HG03097 (cell line): Measurements from ENCODE around the gene SLC35A1.
A peak's percentile ranks its signal among the peaks of the same experiment; 100 is the strongest.
"Not testable (repeated sequence)": the region's sequence is repeated elsewhere in the genome, so short reads cannot be mapped to it uniquely, and the experiment has no call there.

Experiments used
- ATAC-seq: cut with Tn5 transposase; IDR thresholded peaks from one replicate; pipeline ENCODE4 v1.9.1; 2021; ENCODE audit not compliant: unreplicated experiment, low FRiP score

The SLC35A1 gene

GRCh38 chr6:87472525-87473418 lies at the start of gene SLC35A1:
Gene SLC35A1 (plus strand): TSS chr6:87472974. CDS start chr6:87473004, 30 bp downstream.
- peak; percentile 96 for ATAC-seq

DNA sequence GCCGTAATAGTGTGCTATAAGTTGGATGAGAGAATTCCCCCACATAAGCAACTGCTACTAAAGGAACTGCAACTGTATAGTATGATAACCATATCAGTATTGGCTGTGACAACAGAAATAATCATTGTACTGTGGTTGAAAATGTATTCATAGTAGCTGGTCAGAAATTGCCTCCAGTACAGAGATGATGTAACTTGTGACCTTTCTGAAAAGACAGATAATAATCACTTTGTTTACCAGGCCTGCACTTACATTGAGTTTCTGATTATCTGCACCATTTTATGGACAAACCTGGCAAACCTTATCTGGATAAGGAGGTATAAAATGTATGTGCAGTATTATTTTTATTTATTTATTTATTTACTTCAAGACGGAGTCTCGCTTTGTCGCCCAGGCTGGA lies 46.0 kb upstream of the SLC35A1 start:
- ATAC-seq: no peak

- ATAC-seq: no peak
Observed at GRCh38 chr6:87430499-87430898, 42.3 kb upstream of the SLC35A1 start.

DNA sequence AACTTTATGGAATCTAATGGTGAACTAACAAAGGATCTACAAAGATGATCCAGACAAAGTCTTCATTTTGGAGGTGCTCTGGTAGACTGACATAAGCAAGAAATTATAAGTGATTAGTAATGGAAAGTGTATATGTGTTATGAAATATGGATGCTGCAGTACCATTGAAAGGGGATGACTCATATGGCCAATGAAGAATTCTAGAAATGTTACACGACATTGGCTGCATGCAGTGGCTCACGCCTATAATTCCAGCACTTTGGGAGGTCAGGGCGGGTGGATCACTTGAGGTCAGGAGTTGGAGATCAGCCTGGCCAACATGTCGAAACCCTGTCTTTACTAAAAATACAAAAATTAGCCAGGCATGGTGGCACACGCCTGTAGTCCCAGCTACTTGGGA lies 41.5 kb upstream of the SLC35A1 start:
- no peak for ATAC-seq

DNA sequence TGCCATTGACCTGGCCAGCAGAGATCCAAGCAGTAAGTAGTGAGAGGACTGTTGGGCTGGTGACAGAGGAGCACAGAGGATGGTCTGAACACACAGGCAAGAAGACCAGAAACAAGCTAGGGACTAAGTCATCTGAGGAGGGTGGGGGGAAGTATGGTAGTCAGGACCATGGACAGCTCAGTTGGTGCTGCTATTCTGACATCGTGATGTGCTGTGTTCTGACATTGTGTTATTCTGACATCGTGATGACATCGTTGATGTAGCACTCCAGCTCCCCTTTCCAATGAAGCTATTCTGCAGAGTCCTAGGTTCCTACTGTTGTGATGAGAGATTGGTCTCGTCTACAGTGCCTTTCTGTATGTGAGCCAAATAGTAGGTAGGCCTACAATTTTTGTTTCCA lies 36.3 kb upstream of the SLC35A1 start:
- ATAC-seq: no peak

DNA sequence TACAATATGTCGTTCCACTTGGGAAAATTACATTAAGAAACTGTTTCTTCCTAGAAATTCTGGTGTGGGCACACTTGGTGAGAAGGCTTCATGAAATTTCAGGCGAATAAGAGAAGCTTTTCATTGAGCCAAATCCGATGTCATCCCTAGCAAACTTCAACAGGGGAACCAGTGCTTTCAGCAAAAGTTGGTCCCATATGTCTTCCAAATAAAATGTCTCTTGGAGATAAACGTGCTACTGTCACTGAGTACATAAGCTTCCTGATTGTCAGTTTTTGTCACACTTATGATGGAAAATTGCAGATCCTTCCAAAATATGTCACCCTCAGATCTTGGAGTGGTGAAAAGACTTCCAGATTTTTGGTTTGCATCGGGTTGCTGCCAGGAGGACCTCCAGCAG lies 31.1 kb upstream of the SLC35A1 start:
- no peak for ATAC-seq

DNA sequence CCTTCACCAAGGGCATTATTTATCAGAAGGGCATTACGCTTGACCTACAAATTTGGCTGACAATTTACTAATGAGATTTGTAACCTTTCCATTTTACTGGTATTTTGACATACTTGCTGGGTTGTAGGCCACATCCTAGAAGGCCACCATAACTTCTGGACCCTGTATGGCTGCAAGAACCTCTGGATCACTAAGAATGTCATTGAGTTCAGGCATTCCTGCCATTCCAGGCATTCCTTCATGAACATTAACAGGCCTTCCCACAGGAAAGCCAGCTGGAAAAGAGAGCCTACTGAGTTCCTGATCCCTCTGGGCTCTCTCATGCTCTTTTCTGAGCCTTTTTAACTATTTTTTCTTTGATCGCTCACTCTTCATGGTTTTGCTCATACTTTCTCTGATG lies 28.4 kb upstream of the SLC35A1 start:
- no peak for ATAC-seq

GRCh38 chr6:87465051-87465450 lies 7.7 kb upstream of the SLC35A1 start:
- ATAC-seq: no peak

DNA sequence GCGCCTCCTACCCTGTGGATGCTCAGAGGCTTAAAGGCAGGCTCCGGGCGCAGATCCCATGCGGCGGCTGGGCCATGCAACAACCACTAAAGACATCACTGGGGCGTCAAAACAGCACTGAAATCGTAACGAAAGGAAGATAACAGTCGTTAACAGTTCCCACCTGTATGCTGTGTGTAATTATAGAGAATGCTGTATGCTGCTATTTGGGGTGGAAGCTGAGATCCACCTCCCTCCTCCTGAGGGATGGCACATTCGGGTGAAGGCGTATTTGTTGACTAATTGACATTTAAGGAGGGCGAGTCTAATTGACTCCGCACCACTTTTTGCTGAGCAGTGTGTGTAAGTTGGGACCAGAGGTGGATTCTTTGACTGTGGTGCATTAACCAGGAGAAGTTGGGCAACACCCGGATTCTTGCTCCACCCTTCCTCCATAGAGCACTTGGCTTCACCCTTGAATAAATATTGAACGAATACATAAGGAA lies 687 bp downstream of the SLC35A1 start:
- ATAC-seq: peak; percentile 52

GRCh38 chr6:87481931-87482330 lies 9.2 kb downstream of the SLC35A1 start:
- ATAC-seq: no peak

DNA sequence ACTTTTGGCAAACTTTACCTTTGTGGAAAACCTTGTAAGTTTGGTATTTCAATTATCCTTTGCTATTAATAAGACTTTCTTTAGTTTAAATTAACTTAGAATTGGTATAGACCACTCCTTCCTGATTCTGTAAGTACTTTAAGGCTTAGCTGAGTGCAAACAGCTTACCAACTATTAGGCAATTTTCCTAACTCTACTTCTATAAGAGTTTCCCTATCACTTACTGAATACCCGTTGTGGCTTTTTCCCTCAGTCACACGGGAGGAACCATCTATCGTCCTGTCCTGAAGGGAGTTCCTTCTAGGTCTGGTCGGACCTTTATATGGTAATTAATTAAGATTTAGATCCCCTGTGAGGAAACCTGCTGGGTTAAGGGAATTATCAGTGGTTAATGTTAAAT lies 9.6 kb downstream of the SLC35A1 start:
- no peak for ATAC-seq

- ATAC-seq: no peak
Observed at GRCh38 chr6:87483929-87484328, 11.2 kb downstream of the SLC35A1 start.

GRCh38 chr6:87484491-87484890 lies 11.7 kb downstream of the SLC35A1 start:
- ATAC-seq: no peak

DNA sequence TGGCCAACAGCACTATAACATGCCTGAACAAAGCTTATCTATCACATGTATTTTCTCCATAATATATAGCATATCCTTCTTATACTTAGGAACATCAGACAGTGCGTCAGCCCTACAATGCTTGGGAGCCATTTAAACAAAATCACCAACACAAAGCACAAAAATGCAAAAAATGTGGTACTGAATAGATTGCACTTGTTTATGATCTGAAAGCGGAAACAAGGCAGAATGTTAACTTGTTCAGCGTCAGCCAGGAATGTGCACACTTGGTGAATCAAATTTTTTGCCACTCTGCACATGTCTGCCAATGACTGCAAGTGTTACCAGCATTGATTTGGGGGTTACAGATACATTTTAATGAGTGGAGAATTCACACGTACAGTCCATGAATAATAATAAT lies 14.8 kb downstream of the SLC35A1 start:
- no peak for ATAC-seq

- not testable (repeated sequence) for ATAC-seq
Observed at GRCh38 chr6:87489326-87489725, 16.6 kb downstream of the SLC35A1 start.

- peak; percentile 68 for ATAC-seq
Observed at GRCh38 chr6:87494761-87495422, 22.1 kb downstream of the SLC35A1 start.

- ATAC-seq: no peak
Observed at GRCh38 chr6:87498048-87498447, 25.3 kb downstream of the SLC35A1 start.

DNA sequence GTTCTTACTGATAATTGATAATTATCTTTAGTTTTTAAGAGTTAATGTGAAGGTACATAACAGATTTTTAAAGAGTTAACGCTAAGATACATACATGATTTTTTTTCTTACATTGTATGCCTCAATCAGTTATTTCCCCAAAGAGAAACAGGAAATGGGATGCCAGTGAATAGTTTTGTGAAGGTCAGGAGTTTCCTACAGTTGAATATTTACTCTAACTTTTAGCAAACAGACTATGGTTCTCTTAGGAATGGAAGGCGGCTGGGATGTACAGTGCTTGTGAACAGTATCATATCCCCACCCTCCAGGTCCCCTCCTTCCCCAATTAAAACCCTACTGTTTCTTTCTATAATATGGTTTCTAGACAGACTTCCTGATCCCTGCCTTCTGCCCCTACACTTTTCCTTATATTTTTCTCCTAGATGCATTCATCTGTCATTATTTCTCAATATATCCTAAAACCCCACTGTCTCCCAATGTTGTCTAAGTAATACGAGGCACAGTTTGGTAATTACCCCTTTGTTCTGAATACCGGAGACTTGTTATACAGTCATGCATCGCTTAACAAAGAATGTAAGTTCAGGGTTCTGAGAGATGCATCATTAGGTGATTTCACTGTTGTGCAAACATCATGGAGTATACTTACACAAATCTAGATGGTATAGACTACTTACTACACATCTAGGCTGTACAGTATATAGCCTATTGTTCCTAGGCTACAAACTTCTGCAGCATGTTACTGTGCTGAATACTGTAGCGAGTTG lies 29.2 kb downstream of the SLC35A1 start:
- ATAC-seq: no peak

- ATAC-seq: no peak
Observed at GRCh38 chr6:87504441-87504840, 31.7 kb downstream of the SLC35A1 start.

GRCh38 chr6:87514831-87515230 lies 42.1 kb downstream of the SLC35A1 start:
- no peak for ATAC-seq

DNA sequence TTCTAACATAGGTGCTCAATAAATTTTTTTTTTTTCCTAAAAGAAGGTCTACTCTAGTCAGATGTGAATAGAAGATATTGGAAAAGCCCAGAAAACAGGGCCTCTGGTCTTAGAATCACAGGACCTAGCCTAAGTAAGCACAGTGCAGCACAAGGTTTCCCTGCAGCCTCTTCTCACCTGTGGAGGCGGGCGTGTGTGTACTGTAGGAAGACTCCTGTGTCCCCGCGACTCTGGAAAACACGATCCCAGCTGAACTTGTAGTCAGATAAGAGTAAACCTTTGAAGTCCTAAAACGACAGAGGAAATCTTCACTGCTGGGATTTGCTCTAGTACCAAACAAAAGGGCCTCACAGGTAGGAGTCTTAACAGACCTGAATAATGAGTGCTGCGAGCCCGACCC lies 45.7 kb downstream of the SLC35A1 start:
- ATAC-seq: no peak
